H1 (cell line): ENCODE measurements around the gene SLC36A4. TPM values are rescaled to one million over a fixed set of nuclear protein-coding genes. Genes with fewer than 3 reads are reported as not detected.

Experiments used
- CTCF ChIA-PET: fragments of 300-600 bp; sonication (Branson Sonifier 250); formaldehyde crosslinking; loops from one replicate; lab custom pipeline; 2021; ENCODE audit not compliant: partially characterized antibody; lab: Charles Lee
- POLR2A ChIA-PET: fragments of 300-600 bp; sonication (Branson Sonifier 250); formaldehyde crosslinking; loops from one replicate; lab custom pipeline; 2021; ENCODE audit warnings: inconsistent platforms; ENCODE audit not compliant: partially characterized antibody; lab: Charles Lee
- DNase-seq, 2 experiments: peaks; one replicate each; pipeline versions ENCODE4 v3.0.0 to v3.0.0-alpha.2; 2010 to 2022; ENCODE audit warnings: low spot score in 2 of 2, low read depth in 1 of 2, mixed read lengths in 1 of 2
- FAIRE-seq: peaks from 2 replicates; lab custom pipeline; 2011; peaks lifted over from hg19 to GRCh38; lab: Jason Lieb, UNC
- H2AFZ ChIP-seq: 2 replicates; pipeline ENCODE4 v1.8.1; 2012; ENCODE audit warnings: low read length, inconsistent platforms
- H2AK5ac ChIP-seq: 2 replicates; pipeline ENCODE4 v1.6.1; 2013; ENCODE audit warnings: low read depth, low read length
- H2BK120ac ChIP-seq: replicated peaks from 2 replicates; pipeline ENCODE3; 2013; ENCODE audit warnings: low read depth, low read length, inconsistent platforms
- H2BK12ac ChIP-seq: 2 replicates; pipeline ENCODE4 v1.6.1; 2013; ENCODE audit warnings: low read depth, low read length
- H2BK15ac ChIP-seq: 2 replicates; pipeline ENCODE4 v1.6.1; 2013; ENCODE audit warnings: low read length
- H2BK20ac ChIP-seq: 2 replicates; pipeline ENCODE4 v1.6.1; 2013; ENCODE audit warnings: low read length
- H2BK5ac ChIP-seq: 2 replicates; pipeline ENCODE4 v1.6.1; 2013; ENCODE audit warnings: low read depth, low read length
- H3K14ac ChIP-seq: 2 replicates; pipeline ENCODE4 v1.6.1; 2013; ENCODE audit warnings: inconsistent platforms; ENCODE audit not compliant: insufficient read length
- H3K18ac ChIP-seq: 2 replicates; pipeline ENCODE4 v1.6.1; 2013; ENCODE audit warnings: low read length; ENCODE audit errors: extremely low read depth
- H3K23ac ChIP-seq: 2 replicates; pipeline ENCODE4 v1.6.1; 2013; ENCODE audit warnings: inconsistent platforms; ENCODE audit not compliant: insufficient read length
- H3K23me2 ChIP-seq: 2 replicates; pipeline ENCODE4 v1.6.1; 2013; ENCODE audit warnings: low read depth, low read length
- H3K27ac ChIP-seq: 2 replicates; pipeline ENCODE4 v1.6.1; 2011; ENCODE audit warnings: low read depth, low read length, inconsistent platforms
- H3K27me3 ChIP-seq, 4 experiments: replicated peaks in 1 of 4; 1 replicate in 1 of 4; 2 replicates in 3 of 4; pipeline versions ENCODE4 v1.6.1 to v1.8.1; 2011 to 2013; ENCODE audit warnings: low read length in 3 of 4, mild to moderate bottlenecking in 3 of 4, inconsistent platforms in 2 of 4, mixed read lengths in 2 of 4, moderate library complexity in 1 of 4; ENCODE audit not compliant: control insufficient read depth in 3 of 4, insufficient read depth in 3 of 4; ENCODE audit errors: extremely low read depth in 1 of 4
- H3K36me3 ChIP-seq, 4 experiments: 2 replicates each; pipeline versions ENCODE4 v1.6.1 to v1.8.1; 2011 to 2013; ENCODE audit warnings: mild to moderate bottlenecking in 4 of 4, low read length in 3 of 4, moderate library complexity in 2 of 4, control low read depth in 1 of 4, inconsistent platforms in 1 of 4; ENCODE audit not compliant: insufficient read depth in 4 of 4, control insufficient read depth in 2 of 4
- H3K4ac ChIP-seq: replicated peaks from 2 replicates; pipeline ENCODE3; 2013; ENCODE audit warnings: low read length, low read depth, mixed read lengths, inconsistent platforms; ENCODE audit not compliant: insufficient read length
- H3K4me1 ChIP-seq, 4 experiments: replicated peaks in 1 of 4; 1 replicate in 1 of 4; 2 replicates in 3 of 4; pipeline versions ENCODE4 v1.6.1 to v1.8.1; 2011 to 2013; ENCODE audit warnings: low read length in 3 of 4, inconsistent platforms in 2 of 4, mixed read lengths in 1 of 4; ENCODE audit not compliant: insufficient read depth in 4 of 4, control insufficient read depth in 3 of 4
- H3K4me2 ChIP-seq, 2 experiments: 2 replicates each; pipeline versions ENCODE4 v1.6.1 to v1.8.1; 2011 to 2013; ENCODE audit warnings: low read depth in 2 of 2, low read length in 2 of 2, control low read depth in 1 of 2, inconsistent platforms in 1 of 2, mild to moderate bottlenecking in 1 of 2; ENCODE audit not compliant: insufficient read depth in 1 of 2
- H3K4me3 ChIP-seq, 4 experiments: fragments of 200-600, 300-600 bp in 1 of 4; sonication (generic), shearing (Covaris generic), sonication (Bioruptor Twin) in 1 of 4; 2 replicates each; pipeline versions ENCODE4 v1.5.1 to v1.8.1; 2011 to 2016; ENCODE audit warnings: low read length in 4 of 4, low read depth in 3 of 4, control low read depth in 2 of 4, inconsistent platforms in 2 of 4, mild to moderate bottlenecking in 2 of 4, mixed read lengths in 1 of 4, moderate library complexity in 1 of 4; ENCODE audit not compliant: insufficient read depth in 2 of 4; ENCODE audit errors: extremely low read depth in 1 of 4
- H3K56ac ChIP-seq: replicated peaks from 2 replicates; pipeline ENCODE3; 2013; ENCODE audit warnings: low read depth, mild to moderate bottlenecking, mixed read lengths, low read length, inconsistent platforms; ENCODE audit not compliant: insufficient read length
- H3K79me1 ChIP-seq: 2 replicates; pipeline ENCODE4 v1.6.1; 2013; ENCODE audit warnings: low read depth, low read length, control low read depth
- H3K79me2 ChIP-seq, 2 experiments: 2 replicates each; pipeline versions ENCODE4 v1.6.1 to v1.8.1; 2012 to 2013; ENCODE audit warnings: low read length in 2 of 2, mild to moderate bottlenecking in 2 of 2, inconsistent platforms in 1 of 2; ENCODE audit not compliant: insufficient read depth in 2 of 2, control insufficient read depth in 1 of 2
- H3K9ac ChIP-seq, 4 experiments: replicated peaks in 1 of 4; 1 replicate in 1 of 4; 2 replicates in 3 of 4; pipeline versions ENCODE4 v1.6.1 to v1.8.1; 2011 to 2013; ENCODE audit warnings: low read depth in 3 of 4, low read length in 3 of 4, control low read depth in 2 of 4, mild to moderate bottlenecking in 2 of 4, moderate library complexity in 2 of 4, inconsistent platforms in 1 of 4; ENCODE audit errors: extremely low read depth in 1 of 4
- H3K9me3 ChIP-seq, 2 experiments: 2 replicates each; pipeline versions ENCODE4 v1.6.1 to v1.8.1; 2012 to 2013; ENCODE audit warnings: mild to moderate bottlenecking in 2 of 2, moderate library complexity in 2 of 2, control low read depth in 1 of 2, inconsistent platforms in 1 of 2, low read depth in 1 of 2, low read length in 1 of 2, mixed read lengths in 1 of 2; ENCODE audit not compliant: insufficient read depth in 2 of 2
- H4K20me1 ChIP-seq, 2 experiments: replicated peaks in 1 of 2; 2 replicates each; pipeline versions ENCODE3 to v1.8.1; 2011 to 2013; ENCODE audit warnings: inconsistent platforms in 2 of 2, low read length in 2 of 2, mild to moderate bottlenecking in 1 of 2; ENCODE audit not compliant: insufficient read depth in 2 of 2, control insufficient read depth in 1 of 2
- H4K5ac ChIP-seq: 2 replicates; pipeline ENCODE4 v1.6.1; 2013; ENCODE audit warnings: low read length, low read depth, mixed read lengths, inconsistent platforms; ENCODE audit not compliant: insufficient read length
- H4K8ac ChIP-seq: 2 replicates; pipeline ENCODE4 v1.8.0; 2013; ENCODE audit warnings: mild to moderate bottlenecking, moderate library complexity, low read length, inconsistent platforms; ENCODE audit not compliant: insufficient read depth; ENCODE audit errors: extremely low read depth
- H4K91ac ChIP-seq: replicated peaks from 2 replicates; pipeline ENCODE3; 2013; ENCODE audit warnings: low read length, mixed read lengths, inconsistent platforms; ENCODE audit not compliant: insufficient read length
- ATF3 ChIP-seq: IDR thresholded peaks from 2 replicates; pipeline ENCODE4 v1.6.1; 2011; ENCODE audit warnings: low read depth, mild to moderate bottlenecking, low read length; ENCODE audit not compliant: insufficient read depth
- CTBP2 ChIP-seq: IDR thresholded peaks from 2 replicates; pipeline ENCODE4 v1.7.0; 2011; ENCODE audit warnings: borderline replicate concordance, mild to moderate bottlenecking, moderate library complexity, mixed read lengths, low read length; ENCODE audit not compliant: insufficient read depth, insufficient read length
- EZH2 ChIP-seq: fragments of 200-600 bp; sonication (generic); IDR thresholded peaks from 2 replicates; pipeline ENCODE4 v1.7.1; 2012; ENCODE audit warnings: low read depth, mild to moderate bottlenecking, moderate library complexity, low read length, inconsistent platforms; ENCODE audit not compliant: severe bottlenecking
- NANOG ChIP-seq: IDR thresholded peaks from 2 replicates; pipeline ENCODE4 v1.6.1; 2011; ENCODE audit warnings: low read length, low read depth, mild to moderate bottlenecking, inconsistent platforms; ENCODE audit not compliant: insufficient read depth, poor library complexity, severe bottlenecking
- SAP30 ChIP-seq: fragments of 300-600 bp; sonication (generic); IDR thresholded peaks from 2 replicates; pipeline ENCODE4 v1.7.1; 2012; ENCODE audit warnings: low read length, moderate library complexity, mild to moderate bottlenecking, inconsistent platforms; ENCODE audit not compliant: insufficient read depth, insufficient replicate concordance
- SIN3A ChIP-seq, 2 experiments: IDR thresholded peaks in 1 of 2; conservative IDR thresholded peaks in 1 of 2; 2 replicates each; pipeline ENCODE4 v1.6.1; 2011 to 2012; ENCODE audit warnings: low read length in 2 of 2, improper control_type of control experiment in 1 of 2, low read depth in 1 of 2, mild to moderate bottlenecking in 1 of 2
- TCF12 ChIP-seq: IDR thresholded peaks from 2 replicates; pipeline ENCODE4 v1.6.1; 2011; ENCODE audit warnings: low read depth, mild to moderate bottlenecking, low read length
- TEAD4 ChIP-seq: IDR thresholded peaks from 2 replicates; pipeline ENCODE4 v1.6.1; 2012; ENCODE audit warnings: low read depth, low read length, inconsistent platforms, mixed read lengths
- polyA plus RNA-seq, 7 experiments: library from polyadenylated mRNA; depleted of rRNA in 3 of 7; stranded (reverse) in 5 of 7; unstranded in 2 of 7; fragments of >200 nt in 5 of 7; fragments of 200-250 nt in 2 of 7; gene quantifications; 1 replicate in 5 of 7; 2 replicates in 1 of 7; 4 replicates in 1 of 7; pipeline versions ENCODE4 v1.2.1 to v1.2.3, GENCODE V29; 2011 to 2013; ENCODE audit warnings: missing spikeins in 2 of 7, mixed read lengths in 2 of 7
- total RNA-seq: library from RNA; stranded (reverse); fragmentation: NEBNext Ultra II Directional; extraction: Animal tissue kit (Norgen Biotek cat#: 25700); gene quantifications from 2 replicates; pipeline ENCODE4 v1.2.1, GENCODE V29; 2021

The SLC36A4 gene
- total and polyA plus RNA-seq, 2 of the 8 experiments (the other 6 are each of a cell fraction or from before 2014, with no cell fraction given) = 10.2 to 22.7 TPM

DNA sequence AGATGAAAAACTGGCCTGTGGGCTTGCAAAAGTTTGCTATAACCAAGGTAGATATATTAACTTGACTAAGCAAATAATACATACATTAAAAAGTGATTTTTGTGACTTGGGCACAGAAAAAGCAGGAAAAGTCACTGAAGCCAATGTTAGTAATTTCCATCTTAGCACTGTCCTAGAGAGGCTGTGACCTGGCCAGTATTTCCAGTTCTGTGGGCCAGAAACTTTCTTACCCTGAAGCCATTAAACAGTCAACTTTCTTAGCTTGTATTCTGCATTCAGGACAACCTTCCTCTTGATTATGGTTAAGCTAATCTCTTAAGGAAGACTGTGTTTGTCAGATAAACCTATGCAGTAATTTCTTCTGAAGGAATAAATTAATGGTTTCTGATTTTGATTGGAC is 22.3 kb upstream of the SLC36A4 start:
- Histone ChIP-seq H2BK15ac (no peak overlapping the region), H4K91ac (no peak overlapping the region), H2AFZ (no peak overlapping the region), H3K4me2 (no peak overlapping the region), H3K23ac (no peak overlapping the region), H4K5ac (no peak overlapping the region), H3K14ac (no peak overlapping the region), H2BK5ac (no peak overlapping the region), H3K27me3 (no peaks in the 10 kb centered on the region), H4K8ac (no peak overlapping the region), H3K9ac (no peak overlapping the region), H3K27ac (no peak overlapping the region), H3K36me3 (no peaks in the 10 kb centered on the region), H3K9me3 (no peaks in the 10 kb centered on the region), H3K4me3 (no peak overlapping the region), H4K20me1 (no peaks in the 10 kb centered on the region), H3K4me1 (0 out of 7 replicates have a peak, but pooled peaks cover 0 to 3% (median 0%) of the 10 kb centered on the region in 4 experiments), H3K56ac (no peak overlapping the region), H3K4ac (no peak overlapping the region), H2AK5ac (no peak overlapping the region), H2BK120ac (no peak overlapping the region), H3K79me1 (no peaks in the 10 kb centered on the region), H3K23me2 (no peaks in the 10 kb centered on the region), H3K79me2 (no peaks in the 10 kb centered on the region), H3K18ac (no peak overlapping the region), H2BK20ac (no peak overlapping the region), H2BK12ac (no peak overlapping the region)
- TF ChIP-seq ATF3 = no peak
- TF ChIP-seq TEAD4 = no peak
- no peak for TF ChIP-seq SAP30
- no peak for TF ChIP-seq EZH2
- no peak for TF ChIP-seq SIN3A (conservative IDR thresholded peaks at IDR 0.05 in 1 of 2, IDR thresholded peaks at IDR 0.05 in 1 of 2; ENCODE audit: low read depth in 1 of 2, low read length in 2 of 2)
- TF ChIP-seq CTBP2 = no peak
- no peak for TF ChIP-seq TCF12
- no peak for TF ChIP-seq NANOG
- ChIA-PET CTCF (interaction anchor here (0.6 to 2.0 kb wide), 4 partner anchors 11 to 859 kb away, joined by 3 to 5 read pairs (median 4); no protein-coding TSS in a partner anchor), POLR2A (no interaction called here)
- DNase-seq = no peak
- no peak for FAIRE-seq
